Activated CD4-positive, alpha-beta T cell treated with anti-CD3 and anti-CD28 coated beads, Interleukin-2, amount 50 U/mL, for 24 hours (primary cell): Measurements from ENCODE around the gene NME3.

Source experiments
- DNase-seq, 2 donors: peaks; one replicate each; pipeline ENCODE4 v3.0.0-alpha.2; 2020; ENCODE audit warnings: low read depth in 1 of 2, low spot score in 1 of 2

The NME3 gene

GRCh38 chr16:1781758-1782407 is 10.5 kb upstream of the NME3 start:
- DNase-seq: no peak

- no peak for DNase-seq
These were observed 9.9 kb upstream of the NME3 start for GRCh38 chr16:1781254-1781653.

- no peak for DNase-seq
These were observed 9.3 kb upstream of the NME3 start for GRCh38 chr16:1780677-1781072.

- no peak for DNase-seq
These were observed 8.7 kb upstream of the NME3 start for GRCh38 chr16:1779741-1780676.

GRCh38 chr16:1779234-1779701 is 7.9 kb upstream of the NME3 start:
- DNase-seq: no peak

- DNase-seq: no peak
These were observed 7.1 kb upstream of the NME3 start for GRCh38 chr16:1778200-1779179.

GRCh38 chr16:1777375-1778199 is 6.2 kb upstream of the NME3 start:
- no peak for DNase-seq

- no peak for DNase-seq
These were observed 5.6 kb upstream of the NME3 start for GRCh38 chr16:1776991-1777374.

- DNase-seq: no peak
These were observed 5.3 kb upstream of the NME3 start for GRCh38 chr16:1776672-1776955.

- DNase-seq: no peak
These were observed 4.7 kb upstream of the NME3 start for GRCh38 chr16:1775846-1776671.

- no peak for DNase-seq
These were observed 3.9 kb upstream of the NME3 start for GRCh38 chr16:1775006-1775845.

GRCh38 chr16:1774448-1774780 is 3.1 kb upstream of the NME3 start:
- DNase-seq: no peak

GRCh38 chr16:1773703-1774447 is 2.5 kb upstream of the NME3 start:
- DNase-seq: no peak

GRCh38 chr16:1772908-1773702 is 1.8 kb upstream of the NME3 start, which contains the start of gene MRPS34:
TSS of gene MRPS34 (minus strand) at chr16:1773134. CDS start at chr16:1773119, 15 bp downstream.
- peak; percentile 74 to 78 for DNase-seq

- no peak for DNase-seq
These were observed 1.1 kb upstream of the NME3 start, which contains the start of gene EME2 for GRCh38 chr16:1772362-1772907. TSS of gene EME2 (plus strand) at chr16:1772810. CDS start at chr16:1773228, 418 bp downstream.

GRCh38 chr16:1771864-1772361 is 570 bp upstream of the NME3 start:
- no peak for DNase-seq
